ENCODE results near the gene SNRPA.

DNA sequence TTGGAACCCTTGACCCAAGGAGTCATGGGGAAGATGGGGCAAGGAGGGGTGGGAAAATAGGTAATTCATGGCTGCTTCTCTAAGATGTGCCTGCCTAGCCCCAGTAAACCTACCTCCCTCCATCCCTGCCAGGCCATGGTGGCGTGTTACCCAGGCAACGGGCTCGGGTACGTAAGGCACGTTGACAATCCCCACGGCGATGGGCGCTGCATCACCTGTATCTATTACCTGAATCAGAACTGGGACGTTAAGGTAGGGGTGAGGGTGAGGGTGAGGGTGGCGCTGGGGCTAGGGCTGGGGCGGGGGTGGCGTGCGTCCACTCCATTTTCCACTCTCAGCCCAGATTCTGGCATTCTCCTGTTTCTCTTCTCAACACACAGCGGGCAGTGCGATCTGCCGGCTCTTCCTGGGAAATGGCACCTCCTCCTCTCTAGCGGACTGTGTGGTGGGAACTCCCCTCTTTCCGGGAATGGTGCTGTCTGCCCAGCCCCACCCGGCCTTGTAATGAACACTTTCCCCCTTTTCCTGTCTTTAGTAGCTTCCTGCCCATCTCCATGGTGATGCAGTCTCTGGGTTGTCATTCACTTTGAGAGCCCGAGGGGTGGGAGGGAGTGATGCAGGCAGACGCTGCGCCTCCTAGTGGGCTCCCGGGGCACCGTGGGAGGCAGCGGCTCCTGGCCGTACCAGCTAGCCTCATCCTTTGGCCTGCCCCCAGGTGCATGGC lies 55.6 kb downstream of the SNRPA start:
- TF ChIP-seq EZH2 (IDR thresholded peaks at IDR 0.05; ENCODE audit: borderline replicate concordance, insufficient read depth, low read depth, low read length, poor library complexity, severe bottlenecking), result no peak
- TF ChIP-seq, protein P1, sequence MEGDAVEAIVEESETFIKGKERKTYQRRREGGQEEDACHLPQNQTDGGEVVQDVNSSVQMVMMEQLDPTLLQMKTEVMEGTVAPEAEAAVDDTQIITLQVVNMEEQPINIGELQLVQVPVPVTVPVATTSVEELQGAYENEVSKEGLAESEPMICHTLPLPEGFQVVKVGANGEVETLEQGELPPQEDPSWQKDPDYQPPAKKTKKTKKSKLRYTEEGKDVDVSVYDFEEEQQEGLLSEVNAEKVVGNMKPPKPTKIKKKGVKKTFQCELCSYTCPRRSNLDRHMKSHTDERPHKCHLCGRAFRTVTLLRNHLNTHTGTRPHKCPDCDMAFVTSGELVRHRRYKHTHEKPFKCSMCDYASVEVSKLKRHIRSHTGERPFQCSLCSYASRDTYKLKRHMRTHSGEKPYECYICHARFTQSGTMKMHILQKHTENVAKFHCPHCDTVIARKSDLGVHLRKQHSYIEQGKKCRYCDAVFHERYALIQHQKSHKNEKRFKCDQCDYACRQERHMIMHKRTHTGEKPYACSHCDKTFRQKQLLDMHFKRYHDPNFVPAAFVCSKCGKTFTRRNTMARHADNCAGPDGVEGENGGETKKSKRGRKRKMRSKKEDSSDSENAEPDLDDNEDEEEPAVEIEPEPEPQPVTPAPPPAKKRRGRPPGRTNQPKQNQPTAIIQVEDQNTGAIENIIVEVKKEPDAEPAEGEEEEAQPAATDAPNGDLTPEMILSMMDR (IDR thresholded peaks at IDR 0.05), result peak; percentile 85

Data from B cell (primary cell).